HCT116 (cell line): Measurements from ENCODE around the gene COG5.

Experiments used
- ATF3 ChIP-seq: IDR thresholded peaks from 2 replicates; pipeline ENCODE4 v1.6.1; 2012
- CEBPB ChIP-seq: IDR thresholded peaks from 2 replicates; pipeline ENCODE4 v1.6.1; 2012; ENCODE audit warnings: low read depth
- CTCF ChIP-seq, 3 experiments: fragments of 200-600 bp in 1 of 3; sonication (generic) in 1 of 3; IDR thresholded peaks in 2 of 3; conservative IDR thresholded peaks in 1 of 3; 2 replicates each; pipeline ENCODE4 v1.5.1; 2012 to 2017; ENCODE audit warnings: low read depth in 2 of 3, low read length in 2 of 3, antibody characterized with exemption in 1 of 3, borderline replicate concordance in 1 of 3, control low read depth in 1 of 3, mild to moderate bottlenecking in 1 of 3, mixed read lengths in 1 of 3, mixed run types in 1 of 3, moderate library complexity in 1 of 3; ENCODE audit not compliant: insufficient read depth in 1 of 3
- EZH2 ChIP-seq: fragments of 200-600 bp; sonication (generic); IDR thresholded peaks from 2 replicates; pipeline ENCODE4 v1.6.1; 2017; ENCODE audit warnings: antibody characterized with exemption, mixed run types
- POLR2A ChIP-seq: IDR thresholded peaks from 2 replicates; pipeline ENCODE4 v1.7.0; 2011; ENCODE audit warnings: borderline replicate concordance; ENCODE audit not compliant: insufficient read depth, insufficient read length; ENCODE audit errors: extremely low read depth
- POLR2AphosphoS5 ChIP-seq: IDR thresholded peaks from 2 replicates; pipeline ENCODE4 v1.6.1; 2011; ENCODE audit warnings: mild to moderate bottlenecking, low read depth, low read length, moderate library complexity
- RAD21 ChIP-seq: IDR thresholded peaks from 2 replicates; pipeline ENCODE4 v1.6.1; 2012; ENCODE audit warnings: low read depth, mild to moderate bottlenecking
- SIN3A ChIP-seq: IDR thresholded peaks from 2 replicates; pipeline ENCODE4 v1.6.1; 2012; ENCODE audit warnings: low read depth
- SP1 ChIP-seq: IDR thresholded peaks from 2 replicates; pipeline ENCODE4 v1.6.1; 2012; ENCODE audit warnings: low read depth
- YY1 ChIP-seq: IDR thresholded peaks from 2 replicates; pipeline ENCODE4 v1.6.1; 2011; ENCODE audit warnings: low read length, low read depth, moderate library complexity, mild to moderate bottlenecking; ENCODE audit not compliant: insufficient replicate concordance; ENCODE audit errors: extremely low read depth
- ZFX ChIP-seq: fragments of 450-650 bp; IDR thresholded peaks from 2 replicates; pipeline ENCODE4 v1.6.1; 2017
- ZNF274 ChIP-seq: fragments of 200-500 bp; sonication (Bioruptor generic); IDR thresholded peaks from 2 replicates; pipeline ENCODE4 v1.6.1; 2014; ENCODE audit warnings: mild to moderate bottlenecking, low read depth, low read length, inconsistent platforms
- TF ChIP-seq, protein P1 (sequence below): IDR thresholded peaks from 2 replicates; pipeline ENCODE4 v1.6.1; 2011; ENCODE audit warnings: mild to moderate bottlenecking, low read length, moderate library complexity; ENCODE audit not compliant: insufficient replicate concordance; ENCODE audit errors: extremely low read depth
- TF ChIP-seq, protein P2 (sequence below): IDR thresholded peaks from 2 replicates; pipeline ENCODE4 v1.6.1; 2012

GRCh38 chr7:107274506-107274905 is 289.2 kb downstream of the COG5 start:
- TF ChIP-seq CTCF (IDR thresholded peaks at IDR 0.05 in 2 of 3, conservative IDR thresholded peaks at IDR 0.05 in 1 of 3; ENCODE audit: borderline replicate concordance in 1 of 3, insufficient read depth in 1 of 3, low read depth in 2 of 3, low read length in 2 of 3), result no peak
- TF ChIP-seq ZNF274, result no peak
- TF ChIP-seq ZFX, result no peak
- no peak for TF ChIP-seq POLR2AphosphoS5
- TF ChIP-seq POLR2A, result no peak
- no peak for TF ChIP-seq ATF3
- TF ChIP-seq SP1, result no peak
- no peak for TF ChIP-seq SIN3A
- no peak for TF ChIP-seq EZH2
- TF ChIP-seq RAD21, result no peak
- TF ChIP-seq CEBPB, result no peak
- TF ChIP-seq YY1, result no peak
- TF ChIP-seq, protein P1, sequence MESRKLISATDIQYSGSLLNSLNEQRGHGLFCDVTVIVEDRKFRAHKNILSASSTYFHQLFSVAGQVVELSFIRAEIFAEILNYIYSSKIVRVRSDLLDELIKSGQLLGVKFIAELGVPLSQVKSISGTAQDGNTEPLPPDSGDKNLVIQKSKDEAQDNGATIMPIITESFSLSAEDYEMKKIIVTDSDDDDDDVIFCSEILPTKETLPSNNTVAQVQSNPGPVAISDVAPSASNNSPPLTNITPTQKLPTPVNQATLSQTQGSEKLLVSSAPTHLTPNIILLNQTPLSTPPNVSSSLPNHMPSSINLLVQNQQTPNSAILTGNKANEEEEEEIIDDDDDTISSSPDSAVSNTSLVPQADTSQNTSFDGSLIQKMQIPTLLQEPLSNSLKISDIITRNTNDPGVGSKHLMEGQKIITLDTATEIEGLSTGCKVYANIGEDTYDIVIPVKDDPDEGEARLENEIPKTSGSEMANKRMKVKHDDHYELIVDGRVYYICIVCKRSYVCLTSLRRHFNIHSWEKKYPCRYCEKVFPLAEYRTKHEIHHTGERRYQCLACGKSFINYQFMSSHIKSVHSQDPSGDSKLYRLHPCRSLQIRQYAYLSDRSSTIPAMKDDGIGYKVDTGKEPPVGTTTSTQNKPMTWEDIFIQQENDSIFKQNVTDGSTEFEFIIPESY, result no peak
- TF ChIP-seq, protein P2, sequence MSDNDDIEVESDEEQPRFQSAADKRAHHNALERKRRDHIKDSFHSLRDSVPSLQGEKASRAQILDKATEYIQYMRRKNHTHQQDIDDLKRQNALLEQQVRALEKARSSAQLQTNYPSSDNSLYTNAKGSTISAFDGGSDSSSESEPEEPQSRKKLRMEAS, result no peak
